ENCODE measurements around the gene RSF1.

Gene RSF1

DNA sequence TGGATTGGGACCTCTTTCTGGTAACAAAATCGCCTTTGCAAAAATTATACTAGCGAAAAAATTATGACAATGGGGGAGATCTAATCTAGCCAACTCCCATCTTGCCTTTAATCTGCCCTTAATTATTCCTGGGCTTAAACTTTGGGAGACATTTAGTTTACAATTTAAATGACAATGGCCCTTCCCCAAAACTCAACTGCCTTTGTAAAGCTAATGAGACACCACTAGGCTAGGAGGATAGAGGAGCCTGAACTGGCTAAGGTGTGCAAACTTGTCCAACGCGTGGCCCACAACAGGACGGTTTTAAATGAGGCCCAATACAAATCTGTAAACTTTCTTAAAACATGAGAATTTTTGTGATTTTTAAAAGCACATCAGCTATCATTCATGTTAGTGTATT, 67.3 kb downstream of the RSF1 start:
- no peak for DNase-seq (ENCODE audit: low spot score)
- no peak for FAIRE-seq

DNA sequence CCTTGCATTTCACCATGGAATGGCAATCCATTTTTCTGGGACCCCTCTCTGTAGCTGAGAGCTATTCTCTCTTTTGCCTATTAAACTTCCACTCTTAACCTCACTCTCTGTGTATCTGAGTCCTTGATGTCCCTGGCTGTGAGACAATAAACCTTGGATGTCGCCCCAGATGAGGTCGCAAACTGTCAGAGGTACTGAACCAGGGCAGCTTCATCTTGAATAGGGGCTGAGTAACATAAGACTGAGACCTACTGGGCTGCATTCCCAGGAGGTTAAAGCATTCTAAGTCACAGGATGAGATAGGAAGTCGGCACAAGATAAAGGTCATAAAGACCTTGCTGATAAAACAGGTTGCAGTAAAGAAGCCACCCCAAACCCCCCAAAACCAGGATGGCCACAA, 68.0 kb downstream of the RSF1 start:
- FAIRE-seq (peak; percentile 17), DNase-seq (ENCODE audit: low spot score) (no peak)

DNA sequence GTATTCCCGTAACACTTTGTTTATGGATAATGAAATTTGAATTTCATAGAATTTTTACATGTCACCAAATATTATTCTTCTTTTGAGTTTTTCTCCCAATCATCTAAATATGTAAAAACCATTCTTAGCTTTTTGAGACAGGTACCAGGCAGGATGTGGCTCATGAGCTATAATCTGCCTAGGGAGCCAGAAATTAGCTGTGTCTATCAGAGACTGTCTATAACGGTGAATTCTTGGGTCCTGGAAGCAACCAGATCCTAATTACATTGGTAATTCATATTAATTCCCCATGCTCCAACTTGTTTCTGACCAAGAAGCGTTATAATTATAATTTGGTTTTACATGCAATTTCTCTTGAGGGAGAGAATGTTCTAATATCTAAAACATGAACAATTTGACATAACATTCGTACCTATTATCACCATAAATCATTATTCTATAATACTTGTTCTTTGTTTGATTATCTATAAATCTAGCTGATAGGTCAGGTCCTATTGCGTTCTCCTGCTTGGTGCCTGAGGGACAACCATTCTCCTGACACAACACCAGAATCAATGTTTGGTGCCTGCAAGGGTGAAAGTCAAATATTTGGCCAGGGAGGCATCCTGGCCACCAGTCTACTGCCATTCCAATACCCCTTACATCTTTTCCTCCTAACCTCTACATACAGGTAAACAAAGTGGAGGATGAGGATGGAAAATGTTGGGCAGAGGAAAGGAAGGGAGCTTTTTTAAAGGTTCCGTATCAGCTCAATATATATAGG, 69.9 kb downstream of the RSF1 start:
- FAIRE-seq (no peak), DNase-seq (ENCODE audit: low spot score) (no peak)

- no peak for FAIRE-seq
Observed at GRCh38 chr11:77749232-77749631, 71.3 kb downstream of the RSF1 start.

DNA sequence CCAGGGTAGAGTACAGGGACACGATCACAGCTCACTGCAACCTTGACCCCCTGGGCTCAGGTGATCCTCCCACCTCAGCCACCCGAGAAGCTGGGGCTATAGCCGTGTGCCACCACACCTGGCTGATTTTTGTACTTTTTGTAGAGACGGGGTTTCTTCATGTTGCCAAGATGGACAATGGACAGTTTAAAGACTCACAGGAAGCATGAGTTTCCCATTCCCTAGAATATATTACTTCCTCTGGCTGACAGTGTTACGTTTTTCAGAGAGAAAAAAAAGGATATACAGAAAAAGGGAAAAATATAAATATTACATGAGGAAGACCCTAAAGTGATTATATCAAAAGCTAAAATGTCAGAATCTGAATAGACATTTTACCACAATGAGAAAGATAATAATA, 72.3 kb downstream of the RSF1 start:
- FAIRE-seq (no peak), DNase-seq (ENCODE audit: low spot score) (no peak)

More at GRCh38 chr11:77749232-77749631, 71.3 kb downstream of the RSF1 start:
- DNase-seq (ENCODE audit: low spot score) = no peak

DNA sequence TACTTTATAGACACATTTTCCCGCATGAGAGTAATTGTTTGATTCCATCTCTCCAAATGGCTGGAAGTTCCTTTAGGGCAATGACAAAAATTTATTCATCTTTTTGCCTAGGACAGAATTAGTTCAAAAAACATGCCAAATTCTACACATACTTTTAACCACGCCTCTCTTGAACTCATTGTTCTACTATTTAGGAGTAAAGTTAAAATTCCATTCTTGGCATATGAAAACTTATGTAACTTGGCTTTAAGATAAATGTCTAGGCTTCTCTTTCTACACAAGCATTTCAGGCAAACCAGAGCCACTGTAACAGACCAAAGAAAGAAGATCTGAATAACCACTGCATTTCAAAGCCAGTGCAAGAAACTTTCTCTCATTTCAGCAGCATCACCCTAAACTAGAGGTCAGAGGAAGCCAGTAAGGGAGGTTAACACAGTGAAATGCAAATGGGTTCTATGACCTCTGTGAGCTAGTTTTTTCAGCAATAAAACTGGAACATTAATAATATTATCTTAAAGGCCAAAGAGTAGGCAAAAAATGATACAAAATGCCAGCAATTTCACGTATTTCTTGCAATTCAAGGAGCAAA, 73.0 kb downstream of the RSF1 start:
- no peak for DNase-seq (ENCODE audit: low spot score)
- FAIRE-seq = no peak

DNA sequence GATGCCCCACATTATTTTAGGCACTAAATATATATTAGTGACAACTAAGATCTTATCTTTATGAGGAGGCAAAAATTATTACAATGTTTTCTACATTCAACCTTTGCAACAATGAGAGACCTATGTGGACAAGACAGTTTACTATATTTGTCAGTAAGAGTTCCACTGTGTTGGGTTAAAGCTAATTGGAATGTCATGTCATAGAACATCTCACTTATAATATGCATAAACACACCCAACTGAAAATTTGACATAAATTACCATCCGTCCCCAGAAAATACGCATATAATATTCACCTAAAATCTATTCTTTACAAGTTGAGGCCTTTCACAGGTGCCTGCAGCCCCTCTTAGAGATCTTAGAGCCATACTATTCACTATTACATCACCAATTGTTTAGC, 84.0 kb downstream of the RSF1 start:
- FAIRE-seq (no peak), DNase-seq (ENCODE audit: low spot score) (no peak)

GRCh38 chr11:77734890-77735289, 85.6 kb downstream of the RSF1 start:
- FAIRE-seq = no peak
- DNase-seq (ENCODE audit: low spot score) = no peak

DNA sequence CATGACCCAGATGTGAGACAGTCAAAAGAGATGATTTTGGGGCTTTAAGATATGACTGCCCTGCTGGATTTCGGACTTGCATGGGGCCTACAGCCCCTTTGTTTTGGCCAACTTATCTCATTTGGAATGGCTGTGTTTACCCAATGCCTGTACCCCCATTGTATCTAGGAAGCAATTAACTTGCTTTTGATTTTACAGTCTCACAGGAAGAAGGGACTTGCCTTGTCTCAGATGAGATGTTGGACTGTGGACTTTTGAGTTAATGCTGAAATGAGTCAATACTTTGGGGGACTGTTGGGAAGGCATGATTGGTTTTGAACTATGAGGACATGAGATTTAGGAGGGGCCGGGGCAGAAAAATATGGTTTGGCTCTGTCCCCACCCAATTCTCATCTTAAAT, 88.4 kb downstream of the RSF1 start:
- DNase-seq (ENCODE audit: low spot score) (no peak), FAIRE-seq (no peak)

- FAIRE-seq (peak; percentile 35), DNase-seq (ENCODE audit: low spot score) (no peak)
Observed at GRCh38 chr11:77730789-77731188, 89.7 kb downstream of the RSF1 start.

- DNase-seq (ENCODE audit: low spot score) = no peak
- no peak for FAIRE-seq
Observed at GRCh38 chr11:77729063-77729462, 91.5 kb downstream of the RSF1 start.

DNA sequence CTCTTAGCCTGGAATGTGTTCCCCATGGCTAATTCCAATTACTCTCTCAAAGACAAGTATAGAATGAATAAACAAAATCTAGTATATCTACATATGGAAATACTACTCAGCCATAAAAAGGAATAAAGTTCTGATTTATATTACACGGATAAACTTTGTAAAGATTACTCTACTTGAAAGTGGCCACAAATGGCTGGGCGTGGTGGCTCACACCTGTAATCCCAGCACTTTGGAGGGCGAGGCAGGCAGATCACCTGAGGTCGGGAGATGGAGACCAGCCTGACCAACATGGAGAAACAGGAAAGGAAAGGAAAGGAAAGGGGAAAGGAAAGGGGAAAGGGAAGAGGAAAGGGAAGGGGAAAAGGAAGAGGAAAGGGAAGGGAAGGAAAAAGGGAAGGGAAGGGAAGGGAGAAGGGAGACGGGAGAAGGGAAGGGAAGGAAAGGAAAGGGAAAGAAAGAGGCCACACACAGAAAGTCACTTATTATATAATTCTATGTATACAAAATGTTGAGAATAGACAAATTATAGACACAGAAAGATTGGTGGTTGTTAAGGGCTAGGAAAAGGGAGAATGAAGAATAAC, 92.2 kb downstream of the RSF1 start:
- FAIRE-seq = no peak
- DNase-seq (ENCODE audit: low spot score) = no peak

DNA sequence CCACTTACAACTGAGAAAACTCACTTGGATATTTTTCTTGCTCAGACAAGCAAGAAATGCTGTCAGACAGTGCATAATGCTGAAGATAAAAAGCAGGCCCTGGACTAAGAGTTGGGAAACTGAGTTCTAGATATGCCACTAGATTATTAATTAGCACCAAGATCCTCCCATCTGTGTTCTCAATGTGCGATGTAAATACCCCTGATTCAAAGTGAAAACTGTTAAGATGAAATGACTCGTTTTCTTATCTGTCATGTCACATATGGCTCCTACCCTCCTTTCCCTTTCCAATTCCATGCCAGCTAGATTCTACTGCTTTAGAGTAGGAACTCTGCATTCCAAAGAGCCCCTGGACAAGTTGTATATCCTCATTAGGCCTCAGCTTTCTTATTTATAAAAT, 94.0 kb downstream of the RSF1 start:
- DNase-seq (ENCODE audit: low spot score) (no peak), FAIRE-seq (no peak)

- FAIRE-seq (no peak), DNase-seq (ENCODE audit: low spot score) (no peak)
Observed at GRCh38 chr11:77725433-77725832, 95.1 kb downstream of the RSF1 start.

DNA sequence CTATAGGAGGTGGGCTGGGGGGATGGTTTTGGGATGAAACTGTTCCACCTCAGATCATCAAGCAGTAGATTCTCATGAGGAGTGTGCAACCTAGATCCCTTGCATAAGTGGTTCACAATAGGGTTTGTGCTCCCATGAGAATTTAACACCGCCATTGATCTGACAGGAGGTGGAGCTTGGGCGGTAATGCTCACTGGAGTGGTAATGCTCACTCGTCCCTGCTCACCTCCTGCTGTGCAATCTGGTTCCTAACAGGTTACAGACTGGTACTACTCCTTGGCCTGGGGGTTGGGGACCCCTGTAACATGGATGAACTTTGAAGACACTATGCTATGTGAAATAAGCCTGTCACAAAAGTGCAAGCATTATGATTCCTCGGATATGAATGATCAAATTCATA, 95.9 kb downstream of the RSF1 start:
- FAIRE-seq = peak; percentile 52
- no peak for DNase-seq (ENCODE audit: low spot score)

- DNase-seq (ENCODE audit: low spot score) (no peak), FAIRE-seq (no peak)
Observed at GRCh38 chr11:77723024-77723423, 97.5 kb downstream of the RSF1 start.

DNA sequence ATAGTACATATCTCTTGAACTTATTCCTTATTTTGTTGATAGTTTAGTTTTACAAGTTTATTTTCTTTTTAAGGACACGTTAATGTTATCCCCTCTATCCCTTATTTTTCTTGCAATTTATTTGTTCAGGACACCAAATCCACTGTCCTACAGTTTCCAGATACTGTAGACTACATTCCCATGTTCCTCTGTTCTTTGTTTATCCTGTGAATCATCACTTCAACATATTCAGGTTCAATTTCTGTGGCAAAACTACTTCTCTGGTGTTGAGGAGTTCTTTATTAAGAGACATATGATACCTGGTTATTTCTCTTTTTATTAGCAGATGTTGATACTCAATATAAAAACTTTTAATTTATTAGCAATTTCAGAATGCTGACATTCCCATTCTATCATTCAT, 110.2 kb downstream of the RSF1 start:
- no peak for FAIRE-seq
- no peak for DNase-seq (ENCODE audit: low spot score)

DNA sequence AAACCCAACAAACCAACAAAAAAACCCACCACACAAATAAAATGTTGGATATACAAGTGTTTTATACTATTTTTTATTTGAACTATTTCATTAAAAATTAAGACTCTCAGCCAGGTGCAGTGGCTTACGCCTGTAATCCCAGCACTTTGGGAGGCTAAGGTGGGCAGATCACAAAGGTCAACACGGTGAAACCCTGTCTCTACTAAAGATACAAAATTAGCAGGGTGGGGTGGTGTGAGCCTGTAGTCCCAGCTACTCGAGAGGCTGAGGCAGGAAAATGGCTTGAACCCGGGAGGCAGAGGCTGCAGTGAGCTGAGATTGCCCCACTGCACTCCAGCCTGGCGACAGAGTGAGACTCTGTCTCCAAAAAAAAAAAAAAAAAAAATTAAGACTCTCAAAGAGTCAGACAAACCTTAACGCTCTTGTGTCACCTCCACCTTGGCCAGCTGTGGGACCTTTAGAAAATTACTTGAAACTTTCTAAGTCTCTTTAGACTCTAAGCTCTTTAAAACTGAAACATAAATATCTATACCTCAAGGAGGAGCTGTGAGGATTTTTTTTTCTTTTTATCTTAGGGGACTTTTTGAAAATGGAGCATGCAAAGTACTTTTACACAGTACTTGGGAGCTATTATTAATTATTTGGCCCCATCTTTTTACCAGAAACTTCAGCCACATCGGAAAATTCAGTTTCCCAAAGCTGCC, 114.5 kb downstream of the RSF1 start:
- DNase-seq (ENCODE audit: low spot score) = peak; percentile 8
- FAIRE-seq = no peak

- FAIRE-seq = peak; percentile 98
Observed at GRCh38 chr11:77705195-77705875, 115.2 kb downstream of the RSF1 start.

GRCh38 chr11:77704029-77704428, 116.5 kb downstream of the RSF1 start:
- FAIRE-seq (no peak), DNase-seq (ENCODE audit: low spot score) (no peak)

More at GRCh38 chr11:77705195-77705875, 115.2 kb downstream of the RSF1 start:
- peak; percentile 85 for DNase-seq (ENCODE audit: low spot score)

- DNase-seq (ENCODE audit: low spot score) (no peak), FAIRE-seq (no peak)
Observed at GRCh38 chr11:77699425-77699824, 121.1 kb downstream of the RSF1 start.

DNA sequence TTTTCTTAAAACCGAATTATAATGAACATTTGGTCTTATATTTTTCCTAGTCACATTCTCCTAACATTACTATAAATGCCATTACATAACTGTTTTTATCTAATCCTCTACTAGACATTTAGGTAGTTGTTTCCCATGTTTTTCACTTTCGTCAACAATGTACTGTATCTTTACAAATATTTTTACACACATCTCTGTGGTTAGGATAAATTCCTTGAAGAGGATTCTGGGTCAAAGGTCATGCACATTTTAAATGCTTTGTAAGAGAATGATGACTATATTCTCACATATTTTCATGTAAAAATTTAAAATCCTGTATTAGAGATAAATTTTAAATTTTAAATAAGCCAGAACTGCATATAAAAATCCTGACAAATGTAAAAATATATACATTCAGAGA, 121.6 kb downstream of the RSF1 start:
- no peak for FAIRE-seq

More for the DNA sequence above, 121.6 kb downstream of the RSF1 start:
- DNase-seq (ENCODE audit: low spot score) = no peak
